Erythroblast (primary cell): Measurements from ENCODE around the gene JADE2.

Experiments
- DNase-seq, 2 experiments: peaks; one replicate each; lab custom pipeline; 2025; lab: John Stamatoyannopoulos, UW
- GATA1 ChIP-seq: IDR thresholded peaks from 2 replicates; pipeline ENCODE4 v1.6.1; 2011; ENCODE audit warnings: low read depth, mild to moderate bottlenecking, control low read depth, low read length, moderate library complexity
- POLR2A ChIP-seq: IDR thresholded peaks from 2 replicates; pipeline ENCODE4 v1.6.1; 2011; ENCODE audit warnings: mild to moderate bottlenecking, low read length

JADE2 gene

DNA sequence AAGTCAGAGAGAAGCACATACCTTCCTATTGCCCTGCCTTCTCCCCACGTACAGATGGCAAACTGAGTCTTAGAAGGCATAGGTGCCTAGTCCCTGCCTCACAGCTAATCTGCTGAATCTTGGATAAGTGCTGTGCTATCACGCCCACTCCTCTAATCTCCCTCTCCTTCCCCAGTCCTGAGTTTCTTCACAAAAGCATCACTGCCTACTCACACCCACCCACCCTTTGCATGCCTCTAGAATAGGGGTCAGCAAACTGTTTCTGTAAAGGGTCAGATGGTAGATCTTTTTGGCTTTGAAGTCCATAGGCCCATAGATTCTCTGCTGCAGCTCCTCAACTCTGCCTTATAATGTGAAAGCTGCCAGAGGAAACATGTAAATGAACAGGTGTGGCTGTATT, 23.2 kb upstream of the JADE2 start:
- DNase-seq, result no peak
- TF ChIP-seq POLR2A (no peak), GATA1 (no peak)

- no peak for TF ChIP-seq GATA1
- no peak for DNase-seq
Observed at GRCh38 chr5:134503088-134503936, 22.2 kb upstream of the JADE2 start.

- DNase-seq, result no peak
Observed at GRCh38 chr5:134503937-134504437, 21.5 kb upstream of the JADE2 start.

DNA sequence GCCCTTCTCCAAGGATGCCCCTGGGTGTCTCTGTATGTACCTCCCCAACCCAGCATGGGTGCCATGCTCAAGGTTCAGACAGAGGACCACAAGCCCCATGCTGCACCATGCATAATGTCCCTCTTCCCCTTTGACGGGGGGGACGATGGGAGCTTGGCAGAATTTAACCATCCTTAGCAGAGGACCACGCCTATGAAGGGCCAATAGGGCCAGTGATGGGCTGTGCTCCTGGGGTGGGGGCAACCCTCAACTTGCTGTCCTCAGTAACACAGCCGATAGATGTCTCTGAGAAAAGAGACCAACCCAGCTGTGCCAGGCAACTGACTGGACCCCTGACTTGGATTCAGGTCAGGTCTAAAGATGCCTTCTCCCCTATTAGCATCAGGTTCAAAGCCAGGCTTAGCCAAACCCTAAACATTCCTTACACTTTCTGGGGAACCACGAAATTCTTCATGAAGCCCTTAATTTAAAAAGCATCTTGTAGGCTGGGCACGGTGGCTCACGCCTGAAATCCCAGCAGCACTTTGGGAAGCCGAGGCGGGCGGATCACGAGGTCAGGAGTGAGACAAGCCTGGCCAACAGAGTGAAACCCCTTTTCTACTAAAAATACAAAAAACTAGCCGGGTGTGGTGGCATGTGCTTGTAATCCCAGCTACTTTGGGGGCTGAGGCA, 20.7 kb upstream of the JADE2 start:
- DNase-seq, result no peak
- no peak for TF ChIP-seq GATA1
- TF ChIP-seq POLR2A, result no peak

More at GRCh38 chr5:134503937-134504437, 21.5 kb upstream of the JADE2 start:
- TF ChIP-seq GATA1 (no peak), POLR2A (no peak)

GRCh38 chr5:134506054-134507039, 19.1 kb upstream of the JADE2 start:
- TF ChIP-seq GATA1 (no peak), POLR2A (no peak)
- DNase-seq, result no peak

DNA sequence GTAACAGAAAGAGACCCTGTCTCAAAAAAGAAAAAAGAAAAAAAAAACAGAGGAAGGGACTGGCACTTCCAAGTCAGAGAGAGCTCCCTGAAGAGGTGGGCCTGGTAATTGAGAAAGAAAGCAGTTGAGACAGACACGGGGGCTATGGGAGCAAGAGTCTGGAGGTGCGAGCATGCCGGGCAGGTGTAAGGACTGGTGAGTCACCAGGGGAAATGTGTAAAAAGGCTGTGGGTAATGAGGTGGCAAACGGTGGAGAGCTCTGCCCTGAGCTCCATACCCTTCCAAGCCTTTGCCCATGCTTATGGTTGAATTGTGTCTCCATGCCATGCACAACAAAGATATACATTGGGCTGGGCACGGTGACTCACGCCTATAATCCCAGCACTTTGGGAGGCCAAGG, 18.0 kb upstream of the JADE2 start:
- TF ChIP-seq POLR2A (no peak), GATA1 (no peak)
- no peak for DNase-seq

DNA sequence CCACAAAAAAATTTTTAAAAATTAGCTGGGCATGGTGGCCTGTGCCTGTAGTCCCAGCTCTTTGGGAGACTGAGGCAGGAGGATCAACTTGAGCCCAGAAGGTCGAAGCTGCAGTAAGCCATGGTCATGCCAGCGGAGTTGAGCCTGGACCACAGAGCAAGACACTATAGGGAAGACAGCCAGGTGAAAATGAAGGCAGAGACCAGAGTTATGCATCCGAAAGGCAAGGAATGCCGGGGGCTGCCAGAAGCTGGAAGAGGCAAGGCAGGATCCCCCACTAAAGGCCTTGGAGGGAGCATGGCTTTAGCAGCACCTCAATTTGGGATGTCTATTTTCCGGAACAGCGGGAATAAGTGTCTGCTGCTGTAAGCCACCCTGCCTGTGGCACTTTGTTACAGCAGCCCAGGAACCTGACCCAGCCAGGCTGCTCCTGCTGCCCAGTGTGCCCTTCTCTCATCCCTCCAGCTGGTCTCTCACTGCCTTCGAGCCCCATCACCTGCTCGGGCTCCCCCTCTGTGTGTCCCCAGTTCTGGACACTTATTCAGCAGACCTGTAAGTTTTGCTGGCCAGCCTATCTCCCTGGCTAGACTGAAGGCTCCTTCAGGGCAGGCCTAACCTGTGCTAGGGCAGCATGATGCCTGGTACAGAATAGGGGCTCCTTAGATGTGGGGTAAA, 16.8 kb upstream of the JADE2 start:
- no peak for DNase-seq
- TF ChIP-seq POLR2A (no peak), GATA1 (no peak)

DNA sequence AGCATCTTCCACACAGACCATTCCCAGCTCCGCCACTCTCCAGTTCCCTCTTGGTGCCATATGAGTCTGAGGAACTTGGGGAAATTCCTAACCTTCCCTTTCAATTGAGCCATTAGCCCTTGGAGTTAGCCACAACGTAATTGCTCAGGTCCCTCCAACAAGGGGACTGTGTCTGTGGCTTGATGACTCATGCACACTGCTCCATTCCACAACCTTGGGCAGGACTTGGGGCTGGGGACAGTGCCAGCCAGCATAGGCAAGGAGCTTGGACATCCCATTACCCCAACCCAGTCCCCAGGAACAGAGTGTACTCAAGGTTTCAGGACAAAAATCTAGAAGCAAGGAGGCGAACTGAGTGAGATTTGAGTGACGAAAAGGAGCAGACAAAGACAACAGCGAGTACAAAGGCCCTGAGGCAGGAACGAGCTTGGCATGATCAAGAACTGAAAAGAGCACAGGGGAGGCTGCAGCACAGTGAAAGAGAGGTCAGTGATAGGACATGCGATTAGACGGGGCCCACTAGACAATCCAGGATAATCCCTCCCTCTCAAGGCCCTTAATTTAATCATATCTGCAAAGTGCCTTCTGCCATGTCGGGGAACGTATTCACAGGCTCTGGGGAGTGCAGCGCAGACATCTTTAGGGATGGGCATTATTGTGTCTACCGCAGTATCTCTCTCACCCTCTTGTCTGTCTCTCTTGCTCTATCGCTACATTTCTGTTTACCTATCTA, 16.0 kb upstream of the JADE2 start:
- no peak for DNase-seq
- TF ChIP-seq POLR2A, result no peak
- TF ChIP-seq GATA1, result no peak

- no peak for TF ChIP-seq POLR2A
- TF ChIP-seq GATA1, result no peak
- DNase-seq, result no peak
Observed at GRCh38 chr5:134510970-134511795, 14.3 kb upstream of the JADE2 start.

DNA sequence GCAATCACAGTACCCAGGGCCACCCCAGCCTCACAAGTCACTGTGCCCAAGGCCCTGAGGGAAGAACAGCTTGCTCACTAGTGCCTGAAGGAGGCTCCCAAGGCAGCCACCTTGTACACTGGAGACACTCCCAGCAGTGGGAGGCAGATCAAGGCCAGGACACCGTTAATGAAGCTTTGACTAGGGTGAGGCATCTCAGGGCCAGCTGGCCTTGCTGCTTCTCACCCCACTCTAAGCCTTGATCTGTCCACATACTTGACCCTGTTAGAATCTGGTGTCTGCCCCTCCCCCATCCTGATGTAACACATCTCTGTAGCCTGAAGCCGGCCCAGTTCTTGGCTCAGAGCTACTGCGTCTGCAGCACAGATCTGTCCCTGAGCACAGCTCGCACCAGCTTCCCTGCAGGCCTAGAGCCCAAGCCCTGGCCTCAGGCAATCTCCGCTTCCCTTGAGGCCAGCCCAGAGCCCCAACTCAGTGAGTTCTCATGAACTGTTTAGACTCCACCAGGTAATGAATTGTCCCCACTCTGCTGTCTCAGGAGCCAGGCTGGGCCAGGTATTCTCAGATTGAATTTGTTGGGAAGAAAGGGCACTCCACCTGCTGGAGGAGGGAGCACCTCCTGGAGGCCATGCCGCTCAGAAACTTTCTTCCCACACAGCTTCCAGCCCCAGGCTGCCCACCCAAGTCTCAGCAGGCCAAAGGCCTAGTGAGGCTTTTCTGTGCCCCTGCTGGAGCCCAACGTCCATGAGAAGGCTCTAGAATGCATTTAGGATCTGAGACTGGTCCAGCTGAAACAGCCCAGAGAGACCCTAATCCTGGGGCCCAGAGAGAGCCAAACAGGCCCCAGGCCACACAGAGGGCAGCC, 13.4 kb upstream of the JADE2 start:
- TF ChIP-seq POLR2A, result no peak
- no peak for TF ChIP-seq GATA1
- DNase-seq, result peak in 1 of 2 experiments; percentile 21

- no peak for DNase-seq
- TF ChIP-seq GATA1 (no peak), POLR2A (no peak)
Observed at GRCh38 chr5:134512661-134512999, 12.8 kb upstream of the JADE2 start.
